GM19043 (cell line): ENCODE measurements around the gene OR2T5.
A peak's percentile ranks its signal among the peaks of the same experiment; 100 is the strongest.
"Not testable (repeated sequence)": the region's sequence is repeated elsewhere in the genome, so short reads cannot be mapped to it uniquely, and the experiment has no call there.

Source experiments
- ATAC-seq: cut with Tn5 transposase; IDR thresholded peaks from one replicate; pipeline ENCODE4 v1.9.1; 2021; ENCODE audit warnings: low read depth; ENCODE audit not compliant: unreplicated experiment

The OR2T5 gene

GRCh38 chr1:248488289-248488688 lies at the start of gene OR2T5:
Gene OR2T5 (plus strand): TSS chr1:248488589. CDS start chr1:248488589, 0 bp downstream.
- not testable (repeated sequence) for ATAC-seq

DNA sequence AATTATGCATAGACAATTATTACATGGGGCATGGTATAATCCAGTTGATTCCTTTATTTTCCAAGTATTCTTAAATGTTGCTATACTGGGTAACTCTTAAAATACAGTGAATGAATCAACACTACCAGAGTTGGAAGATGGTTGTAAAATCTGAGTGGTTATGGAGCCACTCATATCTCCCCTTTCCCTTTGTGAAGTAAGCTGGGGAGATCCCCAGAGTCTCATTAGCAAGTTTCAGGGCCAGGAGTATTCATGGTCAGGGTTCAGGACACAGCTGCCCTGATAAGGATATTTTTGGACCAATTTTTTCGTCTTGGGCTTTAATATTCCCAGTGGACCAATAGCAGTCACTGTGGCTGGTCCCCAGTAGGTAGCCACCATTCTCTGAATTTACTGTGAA lies 49.7 kb upstream of the OR2T5 start:
- not testable (repeated sequence) for ATAC-seq

DNA sequence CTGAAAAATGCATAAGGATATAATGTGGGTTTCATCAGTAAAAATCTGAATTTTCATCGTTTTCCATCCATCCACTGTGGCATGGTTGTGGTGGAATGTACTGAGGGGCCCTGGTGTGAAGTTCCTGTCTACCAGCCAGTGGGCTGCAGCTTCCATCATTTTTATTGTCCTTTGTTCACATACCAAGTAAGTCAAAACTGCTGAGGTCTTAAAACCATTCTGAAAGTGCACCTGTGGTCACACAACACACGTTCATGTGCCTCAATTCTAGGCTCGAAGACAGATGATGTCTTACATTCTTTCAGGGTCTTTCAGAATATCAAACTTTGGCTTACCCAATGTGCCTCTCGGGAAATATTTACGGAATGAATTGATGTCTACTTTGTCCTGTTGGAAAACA lies 49.1 kb upstream of the OR2T5 start:
- ATAC-seq: not testable (repeated sequence)

DNA sequence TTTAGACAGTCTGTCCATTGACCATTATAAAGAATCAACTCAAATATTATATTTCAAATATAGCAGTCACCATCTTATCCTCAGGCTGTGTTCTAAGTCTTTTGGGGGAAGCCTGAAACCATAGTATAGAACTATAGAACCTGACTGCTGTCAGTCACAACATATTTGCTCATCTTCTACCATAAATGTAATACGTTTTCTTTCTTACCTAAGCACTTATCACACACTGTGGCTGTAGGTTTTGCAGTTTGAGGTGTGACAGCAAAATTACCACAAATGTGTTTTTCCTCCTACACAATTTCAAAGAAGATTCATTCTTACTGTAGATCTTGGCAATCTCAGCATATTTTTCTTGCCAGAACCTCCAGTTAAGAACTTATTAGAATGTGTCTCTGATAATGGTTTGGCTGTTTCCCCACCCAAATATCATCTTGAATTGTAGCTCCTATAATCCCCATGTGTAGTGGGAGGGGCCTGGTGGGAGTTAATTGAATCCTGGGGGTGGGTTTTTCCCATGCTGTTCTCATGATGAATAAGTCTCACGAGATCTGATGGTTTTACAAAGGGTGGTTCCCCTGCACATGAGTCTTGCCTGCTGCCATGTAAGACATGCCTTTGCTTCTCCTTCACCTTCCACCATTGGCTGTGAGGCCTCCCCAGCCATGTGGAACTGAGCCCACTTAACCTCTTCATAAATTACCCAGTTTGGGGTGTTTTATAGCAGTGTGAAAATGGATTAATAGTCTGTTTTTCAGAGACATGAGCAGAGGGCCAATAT lies 45.7 kb upstream of the OR2T5 start:
- not testable (repeated sequence) for ATAC-seq

GRCh38 chr1:248444603-248445002 lies 43.8 kb upstream of the OR2T5 start:
- ATAC-seq: not testable (repeated sequence)

GRCh38 chr1:248445399-248445798 lies 43.0 kb upstream of the OR2T5 start, which contains the start of gene OR2T2:
Gene OR2T2 (plus strand): TSS chr1:248445637. CDS start chr1:248452798, 7,161 bp downstream.
- ATAC-seq: not testable (repeated sequence)

- ATAC-seq: peak; percentile 41
Measured at GRCh38 chr1:248448409-248449074, 39.8 kb upstream of the OR2T5 start.

- not testable (repeated sequence) for ATAC-seq
Measured at GRCh38 chr1:248449821-248450465, 38.4 kb upstream of the OR2T5 start.

GRCh38 chr1:248450466-248451145 lies 37.8 kb upstream of the OR2T5 start:
- peak; percentile 47 for ATAC-seq

DNA sequence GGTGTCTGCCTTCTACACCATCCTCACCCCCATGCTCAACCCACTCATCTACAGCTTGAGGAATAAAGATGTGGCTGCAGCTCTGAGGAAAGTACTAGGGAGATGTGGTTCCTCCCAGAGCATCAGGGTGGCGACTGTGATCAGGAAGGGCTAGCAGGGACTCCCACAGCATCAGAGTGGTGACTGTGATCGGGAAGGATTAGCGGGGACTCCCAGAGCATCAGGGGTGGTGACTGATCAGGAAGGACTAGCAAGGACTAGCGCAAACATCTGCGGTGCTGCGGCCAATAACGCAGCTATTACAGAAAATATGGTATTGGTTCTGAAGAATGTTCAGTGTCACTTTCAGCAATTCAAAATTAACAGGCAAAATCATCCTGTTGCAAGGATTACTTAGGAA lies 34.8 kb upstream of the OR2T5 start:
- ATAC-seq: not testable (repeated sequence)

- not testable (repeated sequence) for ATAC-seq
Measured at GRCh38 chr1:248455045-248455444, 33.3 kb upstream of the OR2T5 start.

DNA sequence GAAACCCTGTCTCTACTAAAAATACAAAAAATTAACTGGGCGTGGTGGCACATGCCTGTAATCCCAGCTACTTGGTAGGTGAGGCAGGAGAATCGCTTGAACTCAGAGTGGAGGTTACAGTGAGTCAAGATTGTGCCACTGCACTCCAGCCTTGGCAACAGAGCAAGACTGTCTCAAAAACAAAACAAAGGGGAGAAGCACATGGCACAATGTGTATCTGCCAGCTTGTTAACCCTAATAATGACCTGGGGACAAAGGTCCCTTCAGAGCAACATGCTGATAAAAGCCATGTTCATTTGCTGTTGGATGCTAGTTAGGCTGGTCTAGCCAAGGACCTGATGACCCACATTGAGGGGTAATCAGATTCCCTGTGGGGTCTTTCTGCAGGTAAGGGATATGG lies 31.8 kb upstream of the OR2T5 start:
- ATAC-seq: not testable (repeated sequence)

- ATAC-seq: not testable (repeated sequence)
Measured at GRCh38 chr1:248459117-248459516, 29.3 kb upstream of the OR2T5 start.

GRCh38 chr1:248471154-248471553 lies 17.2 kb upstream of the OR2T5 start:
- no peak for ATAC-seq

DNA sequence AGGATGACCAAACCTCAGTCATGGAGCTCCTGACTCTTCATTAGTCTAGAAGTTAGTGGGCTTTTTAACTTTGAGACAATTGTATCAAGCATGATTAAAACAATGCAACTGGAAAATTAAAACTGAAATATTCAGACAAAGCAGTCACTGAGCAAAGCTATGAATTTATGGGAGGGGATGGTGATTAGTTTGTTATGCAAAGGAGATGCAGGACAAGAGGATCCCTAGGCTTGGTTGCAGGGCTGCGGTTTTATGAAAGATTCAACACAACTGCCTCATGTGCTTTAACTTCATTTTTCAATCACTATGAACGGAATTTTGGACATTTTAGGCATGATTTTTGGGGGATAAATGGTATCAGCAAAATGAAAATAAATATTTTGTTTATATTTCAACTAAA lies 16.3 kb upstream of the OR2T5 start:
- ATAC-seq: not testable (repeated sequence)

GRCh38 chr1:248473051-248473450 lies 15.3 kb upstream of the OR2T5 start, which contains the start of gene OR2T3:
Gene OR2T3 (plus strand): TSS chr1:248473351. CDS start chr1:248473351, 0 bp downstream.
- not testable (repeated sequence) for ATAC-seq

- ATAC-seq: peak; percentile 56
Measured at GRCh38 chr1:248475660-248476059, 12.7 kb upstream of the OR2T5 start.

DNA sequence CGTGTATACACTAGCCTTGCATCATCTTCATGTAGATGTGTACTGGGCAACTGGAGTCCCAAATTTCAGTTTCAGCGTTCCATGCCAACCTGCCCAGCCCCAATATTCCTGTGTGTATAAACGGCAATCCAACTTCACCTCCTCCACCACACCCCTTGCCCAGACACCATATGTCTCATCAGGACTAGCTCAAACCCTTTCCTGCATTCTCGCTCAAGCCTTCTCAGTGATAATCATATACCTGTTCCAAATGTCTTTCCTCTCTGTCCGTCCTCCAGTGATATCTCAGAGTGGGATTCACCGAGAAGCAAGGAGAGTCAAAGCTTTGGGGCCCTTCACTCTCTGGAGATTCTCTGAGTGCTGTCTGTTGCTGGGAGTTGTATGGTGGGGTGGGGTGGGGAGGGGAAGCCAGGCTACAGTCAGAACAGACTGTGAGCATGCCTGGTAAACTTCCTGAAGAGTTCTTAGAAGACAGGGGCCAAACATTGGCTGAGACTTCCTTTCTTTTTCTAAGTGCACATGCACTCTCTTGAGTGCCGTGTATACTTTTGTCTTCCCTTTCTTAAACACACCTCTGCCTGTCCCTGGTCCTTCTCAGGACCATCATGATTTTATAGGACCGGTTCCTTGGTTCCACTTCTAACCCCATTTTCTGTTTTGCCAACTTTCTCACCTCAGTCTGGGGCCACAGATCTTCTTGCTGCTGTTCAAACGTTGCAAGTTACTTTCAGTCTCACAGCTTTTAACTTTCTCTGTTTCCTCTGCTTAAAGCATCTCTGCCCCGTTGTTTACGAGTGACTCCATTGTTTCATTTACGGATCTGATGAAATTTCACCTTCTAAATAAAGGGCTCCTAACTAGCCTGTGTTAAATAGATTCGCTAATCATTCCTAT lies 6.5 kb upstream of the OR2T5 start:
- peak; percentile 88 for ATAC-seq

DNA sequence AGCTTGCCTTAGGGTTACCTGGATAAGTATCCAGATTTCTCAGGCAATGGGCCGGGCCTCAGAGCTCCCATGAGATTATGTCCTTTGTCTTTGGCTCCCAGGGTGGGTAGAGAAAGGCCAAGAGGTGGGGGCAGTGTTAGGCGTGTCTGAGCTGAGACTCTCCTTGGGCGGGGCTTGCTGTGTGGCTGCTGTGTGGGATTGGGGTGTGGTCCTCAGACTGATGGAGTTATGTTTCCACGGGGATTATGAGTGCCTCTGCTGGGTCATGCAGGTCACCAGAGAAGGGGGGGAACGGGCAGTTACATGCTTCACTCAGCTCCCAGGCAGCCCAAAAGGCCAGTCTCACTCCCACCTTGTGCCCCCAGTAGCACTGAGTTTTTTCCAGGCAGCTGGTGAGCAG lies 8.3 kb downstream of the OR2T5 start:
- ATAC-seq: not testable (repeated sequence)
